ENCODE results near the gene SPATA7. TPM values are rescaled to one million over a fixed set of nuclear protein-coding genes. Genes with fewer than 3 reads are reported as not detected.

Gene SPATA7
- total and polyA plus RNA-seq, 2 of the 4 experiments (the other 2 are of a cell fraction) = 6.6 to 10.0 TPM

DNA sequence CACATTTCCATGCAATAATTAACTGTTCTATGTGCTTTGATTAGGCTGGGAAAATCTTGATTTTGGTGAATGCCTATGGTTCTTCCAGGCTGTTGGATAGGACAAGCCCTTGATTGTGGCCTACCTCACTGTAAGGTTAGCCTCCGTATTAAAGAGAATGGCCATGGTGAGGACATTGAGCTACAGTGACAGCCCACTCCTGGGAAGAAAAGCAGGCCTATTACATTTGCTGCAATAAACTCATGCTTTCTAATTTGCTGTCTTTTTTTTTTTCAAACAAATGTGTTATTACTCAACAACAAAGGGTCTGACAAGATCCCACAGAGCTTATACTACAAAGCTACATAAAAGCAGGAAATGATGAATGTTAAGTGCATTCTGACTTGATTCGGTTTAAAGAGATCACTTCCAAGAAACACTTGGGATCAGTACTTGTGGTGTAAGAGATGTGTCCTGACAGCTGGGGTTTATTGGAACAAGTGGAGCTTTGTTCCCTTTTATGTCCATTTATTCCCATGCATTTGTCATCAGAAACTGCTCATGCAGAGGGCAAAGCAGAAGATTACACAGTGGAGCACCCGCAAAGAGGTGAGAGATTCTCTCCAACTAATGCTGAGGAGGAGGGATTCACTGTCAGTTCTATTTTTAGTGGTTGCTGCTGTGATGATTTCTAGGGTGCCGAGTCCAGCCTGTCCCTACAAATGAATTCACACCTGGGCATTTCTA lies 33.3 kb upstream of the SPATA7 start:
- no peaks in the 10 kb centered on the region for H3K9me3 ChIP-seq (ENCODE audit: control insufficient read depth, insufficient read depth, low read length)

More for the DNA sequence above, 33.3 kb upstream of the SPATA7 start:
- in situ Hi-C loops (cut with MboI; ENCODE audit: low sequenced_read_pairs) (no loop called here), dilution Hi-C loops (cut with HindIII; ENCODE audit: low sequenced_read_pairs, unreplicated experiment) (no loop called here), intact Hi-C loops (cut with micrococcal nuclease) (no loop called here)
- Histone ChIP-seq H3K4me2 (ENCODE audit: low read depth, low read length) (no peak overlapping the region), H3K27me3 (ENCODE audit: control insufficient read depth, insufficient read depth, low read length) (no peaks in the 10 kb centered on the region; the same call in 1 of the 2 replicates), H2BK120ac (ENCODE audit: low read depth, low read length) (no peak overlapping the region), H4K8ac (ENCODE audit: low read depth in 2 of 2, low read length in 2 of 2) (no peak overlapping the region), H2AFZ (replicated peaks; ENCODE audit: low read length, poor library complexity) (no peak overlapping the region), H2BK15ac (ENCODE audit: low read depth, low read length) (no peak overlapping the region), H2AK5ac (ENCODE audit: low read depth, low read length) (no peak overlapping the region), H3K56ac (ENCODE audit: extremely low read depth, insufficient read depth, low read length) (no peak overlapping the region), H3K18ac (ENCODE audit: low read depth, low read length) (no peak overlapping the region), H4K20me1 (ENCODE audit: insufficient read depth, low read length) (no peaks in the 10 kb centered on the region), H4K5ac (ENCODE audit: low read depth, low read length) (no peak overlapping the region), H3K4me1 (ENCODE audit: control insufficient read depth, insufficient read depth, low read length) (no peaks in the 10 kb centered on the region), H3K27ac (ENCODE audit: insufficient read depth, low read length) (no peak overlapping the region), H4K91ac (ENCODE audit: insufficient read depth, low read depth, low read length) (no peak overlapping the region), H3K36me3 (ENCODE audit: control insufficient read depth, insufficient read depth, low read length) (no peaks in the 10 kb centered on the region), H2AK9ac (replicated peaks; ENCODE audit: low read depth, low read length, poor library complexity) (no peak overlapping the region), H3K23ac (ENCODE audit: low read depth, low read length) (no peak overlapping the region), H2BK5ac (ENCODE audit: low read depth, low read length, poor library complexity, severe bottlenecking) (no peak overlapping the region), H3K14ac (replicated peaks; ENCODE audit: low read depth, low read length) (no peak overlapping the region), H3K9me1 (ENCODE audit: insufficient read depth, low read length) (no peaks in the 10 kb centered on the region), H3K4ac (ENCODE audit: low read depth, low read length) (no peak overlapping the region), H3K9ac (ENCODE audit: low read depth, low read length) (no peak overlapping the region), H3K4me3 (ENCODE audit: insufficient read depth, low read depth, low read length) (no peak overlapping the region), H3K79me1 (ENCODE audit: low read depth in 1 of 2, low read length in 2 of 2) (no peaks in the 10 kb centered on the region), H2BK20ac (ENCODE audit: low read depth, low read length) (no peak overlapping the region)
- WGBS, 2 experiments (ENCODE audit: extremely low coverage in 2 of 2, insufficient read length in 1 of 2) = 60% methylated on average over 1 of the region's 4 CpGs; no CpG with 5 or more reads in 1 of the 2 experiments
- TF ChIP-seq FOS (IDR thresholded peaks at IDR 0.05; ENCODE audit: low read depth, low read length) (no peak), RAD21 (IDR thresholded peaks at IDR 0.05; ENCODE audit: low read length) (no peak), MAFK (IDR thresholded peaks at IDR 0.05; ENCODE audit: low read depth, low read length) (no peak), CHD1 (IDR thresholded peaks at IDR 0.05; ENCODE audit: low read depth, low read length) (no peak), MXI1 (IDR thresholded peaks at IDR 0.05; ENCODE audit: borderline replicate concordance, low read depth, low read length) (no peak), RFX5 (IDR thresholded peaks at IDR 0.05; ENCODE audit: low read depth, low read length) (no peak), BHLHE40 (IDR thresholded peaks at IDR 0.05; ENCODE audit: low read depth, low read length) (no peak), POLR2A (IDR thresholded peaks at IDR 0.05; ENCODE audit: low read depth, low read length) (no peak), NFE2L2 (IDR thresholded peaks at IDR 0.05; ENCODE audit: low read depth, low read length) (no peak), RCOR1 (IDR thresholded peaks at IDR 0.05; ENCODE audit: insufficient replicate concordance, low read length) (no peak)
- TF ChIP-seq, protein P1, sequence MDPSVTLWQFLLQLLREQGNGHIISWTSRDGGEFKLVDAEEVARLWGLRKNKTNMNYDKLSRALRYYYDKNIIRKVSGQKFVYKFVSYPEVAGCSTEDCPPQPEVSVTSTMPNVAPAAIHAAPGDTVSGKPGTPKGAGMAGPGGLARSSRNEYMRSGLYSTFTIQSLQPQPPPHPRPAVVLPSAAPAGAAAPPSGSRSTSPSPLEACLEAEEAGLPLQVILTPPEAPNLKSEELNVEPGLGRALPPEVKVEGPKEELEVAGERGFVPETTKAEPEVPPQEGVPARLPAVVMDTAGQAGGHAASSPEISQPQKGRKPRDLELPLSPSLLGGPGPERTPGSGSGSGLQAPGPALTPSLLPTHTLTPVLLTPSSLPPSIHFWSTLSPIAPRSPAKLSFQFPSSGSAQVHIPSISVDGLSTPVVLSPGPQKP (IDR thresholded peaks at IDR 0.05; ENCODE audit: borderline replicate concordance, low read depth, low read length) = no peak
- TF ChIP-seq, protein P2, sequence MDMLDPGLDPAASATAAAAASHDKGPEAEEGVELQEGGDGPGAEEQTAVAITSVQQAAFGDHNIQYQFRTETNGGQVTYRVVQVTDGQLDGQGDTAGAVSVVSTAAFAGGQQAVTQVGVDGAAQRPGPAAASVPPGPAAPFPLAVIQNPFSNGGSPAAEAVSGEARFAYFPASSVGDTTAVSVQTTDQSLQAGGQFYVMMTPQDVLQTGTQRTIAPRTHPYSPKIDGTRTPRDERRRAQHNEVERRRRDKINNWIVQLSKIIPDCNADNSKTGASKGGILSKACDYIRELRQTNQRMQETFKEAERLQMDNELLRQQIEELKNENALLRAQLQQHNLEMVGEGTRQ (IDR thresholded peaks at IDR 0.05; ENCODE audit: low read depth, low read length) = no peak
- no TSS peak for BruUV-seq (replicated peaks)
- CTCF ChIA-PET = no interaction called here
- DNase-seq = peak; percentile 11
- POLR2A ChIA-PET (ENCODE audit: unreplicated experiment) = no interaction called here
- no peak for ATAC-seq (ENCODE audit: low read depth)
